Central memory CD8-positive, alpha-beta T cell (primary cell): ENCODE measurements around the gene GRM5.

Experiments used
- ATAC-seq: fragments of 150-1000 bp; cut with Tn5 transposase; replicated peaks from 2 replicates; pipeline ENCODE4 v1.10.0; 2022; ENCODE audit warnings: mild to moderate bottlenecking, moderate FRiP score, moderate number of reproducible peaks; ENCODE audit not compliant: poor library complexity, severe bottlenecking; ENCODE audit errors: extremely low read depth
- DNase-seq, 2 donors: peaks; one replicate each; pipeline ENCODE4 v3.0.0; 2021; ENCODE audit warnings: low spot score in 2 of 2
- H3K27ac Mint-ChIP-seq: one replicate; pipeline ENCODE4 v1.8.0; 2022; ENCODE audit warnings: low read depth, mild to moderate bottlenecking, moderate library complexity, mixed read lengths
- H3K27me3 Mint-ChIP-seq: one replicate; pipeline ENCODE4 v1.8.0; 2022; ENCODE audit warnings: mixed read lengths
- H3K36me3 Mint-ChIP-seq: one replicate; pipeline ENCODE4 v1.8.0; 2022; ENCODE audit warnings: mild to moderate bottlenecking, moderate library complexity, mixed read lengths; ENCODE audit not compliant: insufficient read depth
- H3K4me1 Mint-ChIP-seq: one replicate; pipeline ENCODE4 v1.8.0; 2022; ENCODE audit warnings: mixed read lengths
- H3K4me3 Mint-ChIP-seq: one replicate; pipeline ENCODE4 v1.8.0; 2022; ENCODE audit warnings: mild to moderate bottlenecking, moderate library complexity, mixed read lengths
- H3K9me3 Mint-ChIP-seq: one replicate; pipeline ENCODE4 v1.8.0; 2022; ENCODE audit warnings: mixed read lengths

GRM5 gene

DNA sequence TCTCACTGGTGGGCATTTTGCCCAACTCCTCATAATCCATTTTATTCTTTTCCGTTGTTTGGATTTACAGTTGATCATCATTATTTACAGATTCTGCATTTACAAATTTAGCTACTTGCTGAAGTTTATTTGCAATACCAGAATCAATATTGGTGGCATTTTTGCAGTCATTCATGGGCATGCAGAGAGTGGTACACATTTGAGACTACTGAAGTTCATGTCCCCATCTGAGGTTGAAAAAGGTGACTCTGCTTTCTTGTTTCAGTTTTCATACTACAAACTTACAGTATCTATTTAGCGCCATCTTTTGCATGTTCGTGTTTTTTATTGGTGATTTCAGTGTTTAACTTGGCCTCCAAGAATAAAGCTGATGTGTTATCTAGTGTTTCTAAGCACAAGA lies 409.5 kb downstream of the GRM5 start:
- Mint-ChIP-seq H3K36me3 (no peaks in the 10 kb centered on the region), H3K27ac (no peak overlapping the region), H3K27me3 (no peaks in the 10 kb centered on the region), H3K4me3 (no peak overlapping the region), H3K9me3 (no peaks in the 10 kb centered on the region), H3K4me1 (peaks cover 6% of the 10 kb centered on the region)
- ATAC-seq (no peak), DNase-seq (no peak)

DNA sequence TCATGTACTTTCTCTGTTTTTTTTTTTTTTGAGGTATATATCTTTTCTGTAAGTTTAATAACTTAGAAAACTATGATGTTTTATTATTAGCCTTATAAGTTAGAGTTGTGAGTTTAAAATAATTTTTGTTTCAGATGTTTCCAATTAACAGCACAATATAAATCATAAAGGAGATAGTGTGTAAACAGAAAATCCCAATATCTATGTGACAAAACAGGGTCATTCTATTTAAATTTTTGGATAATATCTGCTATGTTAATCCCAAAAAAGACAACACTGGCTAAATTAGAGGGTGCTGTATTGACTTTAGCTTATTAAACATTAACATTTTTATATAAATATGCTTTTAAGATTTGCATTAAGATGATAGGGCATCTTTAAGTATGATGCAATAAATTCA lies 410.1 kb downstream of the GRM5 start:
- ATAC-seq (no peak), DNase-seq (no peak)
- Mint-ChIP-seq H3K36me3 (no peaks in the 10 kb centered on the region), H3K27ac (no peak overlapping the region), H3K27me3 (no peaks in the 10 kb centered on the region), H3K4me1 (peaks cover 6% of the 10 kb centered on the region), H3K4me3 (no peak overlapping the region), H3K9me3 (no peaks in the 10 kb centered on the region)

DNA sequence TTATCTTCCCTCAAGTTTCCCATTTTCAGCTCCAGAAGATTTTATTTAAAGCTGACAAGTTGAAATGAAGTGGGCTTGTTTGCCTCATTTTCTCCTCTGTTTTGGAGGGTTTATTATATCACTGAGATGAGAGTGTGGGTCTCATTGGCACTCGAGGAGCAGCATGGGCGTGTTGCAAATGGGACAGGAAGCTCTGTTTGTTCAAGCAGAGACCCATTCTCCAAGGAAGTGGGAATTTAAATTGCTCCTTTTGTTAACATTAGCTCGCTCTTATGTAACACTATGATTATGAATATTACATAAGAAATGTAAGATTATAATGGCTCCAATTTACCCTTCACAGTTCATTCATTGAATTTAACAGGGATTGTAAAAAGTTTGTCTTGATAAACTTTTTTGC lies 410.6 kb downstream of the GRM5 start:
- DNase-seq, result no peak
- no peak overlapping the region for H3K4me3 Mint-ChIP-seq
- ATAC-seq, result no peak
- no peaks in the 10 kb centered on the region for H3K36me3 Mint-ChIP-seq
- H3K27ac Mint-ChIP-seq, result no peak overlapping the region
- H3K4me1 Mint-ChIP-seq, result peaks cover 6% of the 10 kb centered on the region
- no peaks in the 10 kb centered on the region for H3K9me3 Mint-ChIP-seq
- H3K27me3 Mint-ChIP-seq, result no peaks in the 10 kb centered on the region

DNA sequence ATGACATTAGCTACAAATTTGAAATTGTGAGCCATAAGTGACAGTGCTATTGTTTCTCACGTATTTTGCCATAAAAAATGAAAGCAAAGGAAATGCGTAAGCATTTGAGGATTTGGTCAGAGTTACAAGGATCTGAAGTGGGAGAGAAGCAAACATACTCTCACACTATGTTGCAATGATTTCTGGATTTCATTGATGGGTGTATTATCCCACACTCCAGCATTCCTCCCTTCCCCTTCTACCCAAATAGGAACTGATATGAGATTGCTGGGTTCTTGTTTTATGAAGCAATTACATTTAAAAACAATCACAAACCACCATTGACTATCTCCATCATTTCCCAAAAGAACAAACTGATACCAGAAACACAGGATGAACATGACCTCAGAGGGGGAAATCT lies 414.2 kb downstream of the GRM5 start:
- H3K36me3 Mint-ChIP-seq, result no peaks in the 10 kb centered on the region
- H3K4me3 Mint-ChIP-seq, result no peak overlapping the region
- H3K27me3 Mint-ChIP-seq, result no peaks in the 10 kb centered on the region
- H3K9me3 Mint-ChIP-seq, result no peaks in the 10 kb centered on the region
- no peaks in the 10 kb centered on the region for H3K4me1 Mint-ChIP-seq
- no peak overlapping the region for H3K27ac Mint-ChIP-seq
- no peak for DNase-seq
- no peak for ATAC-seq

DNA sequence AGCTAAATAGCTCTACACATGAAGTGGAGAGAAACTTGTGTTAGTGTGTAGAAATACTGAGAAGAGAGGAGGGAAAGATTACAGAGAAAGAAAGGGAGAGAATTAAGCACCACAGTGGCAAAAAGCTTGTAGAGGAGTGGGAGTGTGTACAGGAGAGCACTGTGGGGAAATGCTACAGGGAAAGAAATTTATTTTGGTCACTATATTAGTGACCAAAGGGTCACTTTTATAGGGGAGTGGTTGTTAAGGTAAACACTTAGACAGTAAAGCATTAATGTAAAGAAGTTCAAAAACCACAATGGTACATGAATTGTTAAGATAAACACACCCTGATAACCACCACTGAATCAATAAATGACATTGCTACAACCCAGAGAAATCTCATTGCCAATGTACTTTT lies 421.1 kb downstream of the GRM5 start:
- H3K27me3 Mint-ChIP-seq, result no peaks in the 10 kb centered on the region
- H3K4me3 Mint-ChIP-seq, result no peak overlapping the region
- H3K9me3 Mint-ChIP-seq, result no peaks in the 10 kb centered on the region
- ATAC-seq, result no peak
- H3K36me3 Mint-ChIP-seq, result no peaks in the 10 kb centered on the region
- H3K27ac Mint-ChIP-seq, result no peak overlapping the region
- no peak for DNase-seq
- H3K4me1 Mint-ChIP-seq, result no peaks in the 10 kb centered on the region

DNA sequence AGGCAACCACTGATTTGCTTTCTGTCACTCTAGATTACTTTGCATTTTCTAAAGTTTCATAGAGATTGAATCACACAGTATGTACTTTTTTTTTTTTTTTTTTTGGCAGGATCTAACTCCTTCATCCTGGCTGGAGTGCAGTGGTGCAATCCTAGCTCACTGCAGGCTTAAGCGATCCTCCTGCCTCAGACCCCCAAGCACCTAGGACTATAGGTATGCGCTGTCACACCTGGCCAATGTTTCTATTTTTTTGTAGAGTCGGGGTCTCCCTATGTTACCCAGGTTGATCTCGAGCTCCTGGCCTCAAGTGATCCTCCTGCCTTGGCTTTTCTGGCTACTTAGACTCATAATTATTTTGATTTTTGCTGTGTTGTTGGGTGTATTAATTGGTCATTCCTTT lies 433.6 kb downstream of the GRM5 start:
- H3K4me1 Mint-ChIP-seq, result no peaks in the 10 kb centered on the region
- no peak overlapping the region for H3K4me3 Mint-ChIP-seq
- DNase-seq, result no peak
- no peaks in the 10 kb centered on the region for H3K27me3 Mint-ChIP-seq
- no peaks in the 10 kb centered on the region for H3K36me3 Mint-ChIP-seq
- no peak for ATAC-seq
- no peak overlapping the region for H3K27ac Mint-ChIP-seq
- no peaks in the 10 kb centered on the region for H3K9me3 Mint-ChIP-seq

DNA sequence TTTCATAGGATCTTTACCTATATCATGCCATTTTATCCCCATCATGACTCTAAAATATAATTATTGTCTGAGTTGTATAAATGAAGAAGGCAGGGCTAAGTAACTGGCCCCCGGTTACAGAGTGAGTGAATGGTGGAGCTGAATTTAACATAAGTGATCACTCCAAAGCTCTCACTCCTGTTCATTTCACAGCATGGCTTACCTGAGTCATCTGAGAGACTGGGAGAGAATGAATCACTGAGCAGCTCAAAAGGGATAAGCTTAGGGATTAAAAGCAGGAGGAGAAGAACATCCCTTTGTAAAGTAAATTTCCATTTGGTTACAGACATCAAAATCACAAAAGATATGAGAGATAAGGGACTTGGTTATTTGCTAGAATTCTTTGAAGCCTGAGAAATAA lies 434.3 kb downstream of the GRM5 start:
- H3K9me3 Mint-ChIP-seq, result no peaks in the 10 kb centered on the region
- H3K4me1 Mint-ChIP-seq, result no peaks in the 10 kb centered on the region
- H3K27me3 Mint-ChIP-seq, result no peaks in the 10 kb centered on the region
- H3K4me3 Mint-ChIP-seq, result no peak overlapping the region
- ATAC-seq, result no peak
- no peak for DNase-seq
- H3K36me3 Mint-ChIP-seq, result no peaks in the 10 kb centered on the region
- H3K27ac Mint-ChIP-seq, result no peak overlapping the region

DNA sequence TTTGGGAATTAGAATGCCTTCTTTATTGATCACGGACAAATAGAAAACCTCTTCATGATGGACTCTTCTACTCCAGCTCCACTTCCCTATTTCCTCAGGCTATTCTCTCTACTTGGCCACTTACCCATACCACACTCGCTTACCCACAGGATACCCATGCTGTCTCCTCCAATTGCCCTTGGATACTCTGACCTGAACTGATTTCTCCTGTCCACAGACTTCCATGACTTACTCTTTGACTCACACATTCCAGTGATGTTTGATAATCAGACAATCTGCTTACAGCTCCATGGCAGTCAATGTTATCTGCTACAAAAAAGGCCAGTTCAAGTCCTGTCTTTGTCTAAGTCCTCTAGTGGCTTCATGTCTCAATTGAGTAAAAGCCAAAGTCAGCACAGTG lies 436.3 kb downstream of the GRM5 start:
- DNase-seq (no peak), ATAC-seq (no peak)
- Mint-ChIP-seq H3K4me1 (no peaks in the 10 kb centered on the region), H3K27ac (no peak overlapping the region), H3K4me3 (no peak overlapping the region), H3K9me3 (no peaks in the 10 kb centered on the region), H3K36me3 (no peaks in the 10 kb centered on the region), H3K27me3 (no peaks in the 10 kb centered on the region)

DNA sequence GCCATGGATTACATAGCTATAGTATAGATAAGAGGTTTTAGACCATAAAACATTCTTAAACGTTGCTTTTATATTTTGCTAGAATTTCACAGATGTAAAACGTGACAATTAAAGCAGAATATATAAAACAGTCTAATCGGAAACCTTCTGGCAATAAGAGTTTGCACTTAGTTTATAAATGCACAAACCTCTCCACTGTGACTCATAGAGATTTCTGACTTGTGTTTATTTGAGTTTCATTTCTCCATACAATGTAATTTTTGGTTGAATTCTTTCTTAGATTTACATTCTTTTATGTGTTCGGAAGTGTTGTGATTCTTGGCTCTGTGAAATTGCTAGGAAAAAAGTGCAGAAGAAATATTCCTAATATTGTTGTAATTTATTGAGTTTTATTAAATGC lies 439.6 kb downstream of the GRM5 start:
- H3K27me3 Mint-ChIP-seq, result no peaks in the 10 kb centered on the region
- no peaks in the 10 kb centered on the region for H3K36me3 Mint-ChIP-seq
- no peaks in the 10 kb centered on the region for H3K9me3 Mint-ChIP-seq
- no peak overlapping the region for H3K27ac Mint-ChIP-seq
- H3K4me1 Mint-ChIP-seq, result no peaks in the 10 kb centered on the region
- ATAC-seq (no peak), DNase-seq (no peak)
- no peak overlapping the region for H3K4me3 Mint-ChIP-seq

DNA sequence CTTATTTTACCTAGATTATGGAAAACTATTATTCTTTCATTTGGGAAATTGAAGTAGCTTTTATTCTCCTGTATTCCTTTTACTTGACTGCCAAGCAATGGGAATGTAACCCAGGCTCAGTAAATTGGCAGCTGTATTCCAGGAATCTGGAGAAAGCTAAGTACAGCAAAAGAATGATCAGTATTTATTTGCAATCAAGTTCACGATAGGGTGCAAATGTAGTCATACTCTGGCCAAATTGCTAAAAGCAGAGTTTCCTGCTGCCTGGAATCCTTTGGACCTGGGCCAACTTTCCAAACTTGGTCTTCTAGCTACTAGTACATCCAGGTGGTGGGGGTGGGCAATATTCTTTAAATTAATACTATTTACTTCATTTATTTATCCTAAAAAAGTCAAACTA lies 442.3 kb downstream of the GRM5 start:
- no peak for DNase-seq
- H3K27ac Mint-ChIP-seq, result no peak overlapping the region
- H3K4me1 Mint-ChIP-seq, result no peaks in the 10 kb centered on the region
- no peak for ATAC-seq
- H3K36me3 Mint-ChIP-seq, result no peaks in the 10 kb centered on the region
- no peak overlapping the region for H3K4me3 Mint-ChIP-seq
- no peaks in the 10 kb centered on the region for H3K27me3 Mint-ChIP-seq
- H3K9me3 Mint-ChIP-seq, result no peaks in the 10 kb centered on the region

DNA sequence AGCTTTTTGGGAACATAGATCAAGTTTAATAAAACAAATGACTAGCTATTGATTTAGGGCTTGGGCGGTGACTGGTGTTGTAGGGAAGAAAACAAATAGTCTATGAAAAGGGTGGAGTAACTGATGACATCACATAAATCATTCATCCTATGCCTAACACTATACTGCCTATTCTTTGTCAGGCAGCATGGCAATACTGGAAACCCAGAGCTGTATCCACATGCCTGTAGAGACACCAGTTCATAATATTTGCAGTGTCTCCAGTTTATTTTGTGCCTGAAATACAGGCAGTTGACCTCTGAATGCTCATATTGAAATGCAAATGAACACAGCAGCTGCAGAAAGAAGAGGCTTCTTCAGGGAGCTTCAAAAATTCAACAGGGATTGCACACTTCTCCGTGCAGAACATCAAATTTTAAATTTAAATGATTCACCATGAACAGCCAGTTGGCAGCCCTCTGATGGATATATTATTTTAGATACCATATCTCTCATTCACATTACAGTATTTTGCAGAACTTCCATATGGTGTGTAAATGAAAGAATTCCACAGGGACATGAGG lies 445.1 kb downstream of the GRM5 start:
- H3K27ac Mint-ChIP-seq, result no peak overlapping the region
- ATAC-seq (no peak), DNase-seq (no peak)
- no peaks in the 10 kb centered on the region for H3K4me1 Mint-ChIP-seq
- H3K36me3 Mint-ChIP-seq, result no peaks in the 10 kb centered on the region
- peaks cover 15% of the 10 kb centered on the region for H3K27me3 Mint-ChIP-seq
- H3K9me3 Mint-ChIP-seq, result no peaks in the 10 kb centered on the region
- H3K4me3 Mint-ChIP-seq, result no peak overlapping the region

DNA sequence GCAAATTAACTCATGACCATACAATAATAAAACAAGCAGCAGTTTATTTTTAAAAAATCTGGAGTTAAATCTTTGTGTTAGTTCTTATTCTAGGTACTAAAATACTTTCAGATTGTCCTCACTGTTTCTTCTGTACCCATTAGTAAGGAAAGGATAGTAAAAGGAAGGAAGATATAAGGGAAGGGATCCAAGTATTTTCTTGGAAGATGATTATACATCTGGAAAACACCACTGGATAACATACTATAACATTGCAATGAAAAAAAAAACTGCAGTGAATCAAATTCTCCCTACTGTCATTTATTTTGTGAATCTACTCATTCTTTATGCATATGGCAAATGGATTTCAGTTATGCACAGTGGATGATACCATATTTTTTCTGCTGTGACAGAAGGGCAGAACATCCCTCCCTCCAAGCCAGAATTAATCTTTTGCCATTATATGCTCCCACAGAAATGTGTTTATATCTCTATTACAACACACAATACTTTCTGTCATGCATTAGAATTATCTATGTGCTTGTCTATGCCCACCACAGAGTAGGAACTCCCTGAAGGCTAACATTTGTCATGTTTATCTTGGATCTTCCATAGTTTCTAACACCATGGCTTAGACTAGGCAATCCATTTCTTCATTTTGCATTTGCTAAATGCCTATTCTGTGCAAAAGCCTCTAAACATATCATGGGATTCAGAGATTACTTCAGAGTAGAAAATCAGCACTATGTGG lies 446.0 kb downstream of the GRM5 start:
- Mint-ChIP-seq H3K27me3 (peaks cover 16% of the 10 kb centered on the region), H3K36me3 (no peaks in the 10 kb centered on the region), H3K27ac (no peak overlapping the region), H3K9me3 (no peaks in the 10 kb centered on the region), H3K4me3 (no peak overlapping the region), H3K4me1 (no peaks in the 10 kb centered on the region)
- DNase-seq (no peak), ATAC-seq (no peak)

DNA sequence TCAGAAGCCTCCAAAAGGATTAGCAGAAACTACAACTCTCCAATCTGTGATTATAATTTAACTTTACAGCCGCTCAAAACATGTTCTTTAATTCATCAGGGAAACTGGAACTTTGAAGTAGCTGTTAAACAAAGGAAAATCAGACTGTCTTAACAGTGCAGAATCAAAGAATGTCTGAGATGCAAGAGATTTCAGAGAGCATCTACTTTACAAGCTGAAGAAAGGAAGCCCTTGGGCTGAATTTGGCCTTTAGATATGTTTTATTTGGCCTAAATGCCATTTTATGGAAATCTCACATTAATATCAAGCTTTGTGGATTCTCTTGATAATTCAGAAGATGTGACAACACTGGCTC lies 446.7 kb downstream of the GRM5 start:
- Mint-ChIP-seq H3K27ac (no peak overlapping the region), H3K4me1 (no peaks in the 10 kb centered on the region), H3K27me3 (peaks cover 16% of the 10 kb centered on the region), H3K9me3 (no peaks in the 10 kb centered on the region), H3K4me3 (no peak overlapping the region), H3K36me3 (no peaks in the 10 kb centered on the region)
- ATAC-seq (no peak), DNase-seq (no peak)
